GM12872 (cell line): ENCODE data around the gene MAP4K1.

Experiments used
- TF ChIP-seq, protein P1 (sequence below): IDR thresholded peaks from 3 replicates; pipeline ENCODE4 v1.5.1; 2011; ENCODE audit warnings: low read depth, mild to moderate bottlenecking, low read length, moderate library complexity; ENCODE audit not compliant: insufficient read depth

MAP4K1 gene

DNA sequence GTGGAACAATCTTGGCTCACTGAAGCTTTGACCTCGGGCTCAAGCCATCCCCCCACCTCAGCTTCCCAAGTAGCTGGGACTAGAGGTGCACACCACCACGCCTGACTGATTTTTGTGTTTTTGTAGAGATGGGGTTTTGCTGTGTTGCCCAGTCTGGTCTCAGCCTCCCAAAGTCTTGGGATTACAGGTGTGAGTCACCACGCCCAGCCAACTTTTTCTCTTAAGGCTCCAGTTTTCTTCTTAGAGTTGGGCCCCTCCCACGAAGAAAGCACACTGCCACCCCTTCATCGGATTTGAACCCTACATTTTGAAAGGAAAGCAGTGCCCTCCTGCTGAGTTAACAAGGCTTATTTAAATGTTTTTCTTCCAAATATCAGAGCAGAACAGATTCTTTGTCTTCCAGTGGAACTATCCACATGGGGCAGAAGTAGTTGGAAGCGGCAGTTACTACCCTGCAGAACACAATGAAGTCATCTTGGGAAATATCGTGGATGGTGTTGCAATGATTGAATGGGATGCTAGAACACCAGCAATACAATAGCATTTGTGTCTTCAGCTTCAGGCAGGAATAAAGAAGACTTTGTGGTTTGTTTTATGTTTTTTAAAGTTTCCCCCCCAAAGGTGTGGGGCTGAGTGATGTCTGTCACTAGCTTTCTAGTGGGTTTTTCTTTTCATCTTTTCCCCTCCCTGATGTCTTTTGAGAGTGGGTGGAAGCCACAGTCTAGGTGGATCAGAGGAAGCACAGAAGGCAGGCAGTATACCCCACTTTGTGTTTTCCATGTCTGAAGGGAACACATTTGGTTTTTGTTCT, 38.6 kb upstream of the MAP4K1 start:
- TF ChIP-seq, protein P1, sequence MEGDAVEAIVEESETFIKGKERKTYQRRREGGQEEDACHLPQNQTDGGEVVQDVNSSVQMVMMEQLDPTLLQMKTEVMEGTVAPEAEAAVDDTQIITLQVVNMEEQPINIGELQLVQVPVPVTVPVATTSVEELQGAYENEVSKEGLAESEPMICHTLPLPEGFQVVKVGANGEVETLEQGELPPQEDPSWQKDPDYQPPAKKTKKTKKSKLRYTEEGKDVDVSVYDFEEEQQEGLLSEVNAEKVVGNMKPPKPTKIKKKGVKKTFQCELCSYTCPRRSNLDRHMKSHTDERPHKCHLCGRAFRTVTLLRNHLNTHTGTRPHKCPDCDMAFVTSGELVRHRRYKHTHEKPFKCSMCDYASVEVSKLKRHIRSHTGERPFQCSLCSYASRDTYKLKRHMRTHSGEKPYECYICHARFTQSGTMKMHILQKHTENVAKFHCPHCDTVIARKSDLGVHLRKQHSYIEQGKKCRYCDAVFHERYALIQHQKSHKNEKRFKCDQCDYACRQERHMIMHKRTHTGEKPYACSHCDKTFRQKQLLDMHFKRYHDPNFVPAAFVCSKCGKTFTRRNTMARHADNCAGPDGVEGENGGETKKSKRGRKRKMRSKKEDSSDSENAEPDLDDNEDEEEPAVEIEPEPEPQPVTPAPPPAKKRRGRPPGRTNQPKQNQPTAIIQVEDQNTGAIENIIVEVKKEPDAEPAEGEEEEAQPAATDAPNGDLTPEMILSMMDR, result no peak

DNA sequence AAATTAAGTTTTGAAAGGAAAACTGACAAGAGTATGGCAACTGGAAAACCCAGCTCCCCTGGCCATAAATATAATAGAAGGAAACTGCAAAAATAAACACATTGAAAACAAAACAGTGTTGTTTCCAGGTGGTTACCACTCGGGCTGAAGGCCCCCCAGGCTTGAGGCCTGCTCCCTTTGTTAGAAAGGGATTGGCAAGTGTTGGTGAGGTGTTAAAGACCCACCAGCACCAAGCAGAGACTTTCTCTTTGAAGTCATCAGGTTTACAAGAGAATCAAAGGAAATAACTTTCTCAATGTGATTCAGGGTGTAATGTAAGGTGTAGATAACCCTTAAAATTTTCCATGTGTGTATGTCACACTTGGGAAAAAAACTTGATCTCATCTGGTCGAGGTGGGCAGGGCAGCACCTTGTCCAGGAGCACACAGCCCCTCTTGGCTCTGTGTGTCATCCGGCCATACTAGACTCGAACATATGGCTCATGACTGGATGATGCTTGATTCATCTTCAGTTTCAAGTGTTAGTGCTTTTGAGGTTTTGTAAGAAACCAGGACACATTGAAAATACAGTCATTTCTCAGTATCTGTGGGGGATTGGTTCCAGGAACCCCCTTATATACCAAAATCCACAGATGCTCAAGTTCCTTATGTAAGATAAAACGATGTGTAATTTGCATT, 37.5 kb upstream of the MAP4K1 start:
- TF ChIP-seq, protein P1, result no peak

DNA sequence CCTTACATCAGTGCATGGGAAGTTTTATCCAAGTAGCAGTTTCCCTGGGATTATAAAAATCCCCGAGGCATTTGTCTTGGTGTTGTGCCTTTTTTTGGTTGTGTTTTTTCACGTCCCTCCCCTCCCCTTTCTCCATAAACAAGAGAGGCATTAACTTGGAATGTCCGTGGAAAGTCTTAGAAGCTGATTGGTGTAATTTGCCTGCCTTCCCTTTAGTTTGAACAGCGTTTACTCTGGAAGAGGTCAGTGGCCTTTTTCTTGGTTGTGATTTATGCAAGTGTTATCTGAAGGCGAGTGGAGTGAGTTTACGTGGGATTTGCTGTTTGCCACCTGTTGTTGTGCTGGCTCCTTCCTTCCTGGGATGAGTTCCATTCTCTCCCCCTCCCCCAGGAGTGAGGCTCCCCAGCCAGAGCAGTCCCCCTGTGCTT, 36.9 kb upstream of the MAP4K1 start:
- TF ChIP-seq, protein P1, result no peak

DNA sequence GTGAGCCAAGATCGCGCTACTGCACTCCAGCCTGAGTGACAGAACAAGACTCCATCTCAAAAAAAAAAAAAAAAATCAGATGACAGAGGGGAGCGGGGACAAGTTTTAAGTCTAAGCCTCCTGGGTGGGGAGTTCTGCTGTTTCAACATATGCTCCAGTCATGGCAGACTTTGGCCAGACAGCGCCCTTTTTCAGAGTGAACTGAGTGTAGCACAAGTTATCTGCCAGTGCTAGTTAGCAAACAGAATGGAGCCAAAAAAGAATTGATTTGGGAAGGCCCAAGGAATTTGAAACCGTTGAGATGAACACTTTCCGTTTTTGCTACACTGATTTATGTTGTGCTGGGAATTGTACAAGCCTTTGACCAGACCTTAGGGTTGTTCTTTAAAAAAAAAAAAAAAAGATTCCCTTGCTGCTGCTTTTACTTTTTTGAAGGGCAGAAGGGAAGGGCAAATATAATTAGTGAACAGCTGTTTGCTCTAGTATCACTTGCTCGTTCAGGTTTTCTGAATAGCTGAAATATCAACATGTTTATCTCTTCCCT, 35.3 kb upstream of the MAP4K1 start:
- TF ChIP-seq, protein P1, result no peak

DNA sequence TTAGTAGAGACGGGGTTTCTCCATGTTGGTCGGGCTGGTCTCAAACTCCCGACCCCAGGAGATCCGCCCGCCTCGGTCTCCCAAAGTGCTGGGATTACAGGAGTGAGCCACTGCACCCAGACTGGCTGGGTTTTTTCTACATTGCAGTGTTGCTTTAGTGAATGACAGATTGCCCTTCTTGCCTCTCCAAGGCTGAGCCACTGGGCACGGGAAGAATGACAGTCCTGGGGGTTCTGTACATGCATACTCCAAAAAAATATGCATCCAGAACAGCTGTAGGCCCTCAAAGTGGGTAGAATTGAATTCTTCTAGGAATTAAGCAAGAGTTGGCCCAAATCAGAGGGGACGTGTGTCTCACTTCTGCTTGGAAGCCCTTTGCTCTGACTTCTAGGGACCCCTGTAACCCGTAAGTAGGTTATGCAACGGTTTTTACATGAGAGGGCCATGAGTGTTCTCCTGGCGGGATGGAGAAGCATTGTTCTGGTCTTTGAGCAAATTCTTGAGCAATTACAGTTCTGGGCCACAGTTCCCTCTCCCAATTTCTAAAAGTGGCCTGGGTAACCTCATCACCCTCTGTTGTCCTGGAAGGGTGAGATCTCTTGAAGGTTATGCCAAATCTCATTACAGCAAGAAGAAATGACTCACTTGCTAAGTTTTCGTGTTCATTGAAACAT, 33.3 kb upstream of the MAP4K1 start:
- TF ChIP-seq, protein P1, result no peak

DNA sequence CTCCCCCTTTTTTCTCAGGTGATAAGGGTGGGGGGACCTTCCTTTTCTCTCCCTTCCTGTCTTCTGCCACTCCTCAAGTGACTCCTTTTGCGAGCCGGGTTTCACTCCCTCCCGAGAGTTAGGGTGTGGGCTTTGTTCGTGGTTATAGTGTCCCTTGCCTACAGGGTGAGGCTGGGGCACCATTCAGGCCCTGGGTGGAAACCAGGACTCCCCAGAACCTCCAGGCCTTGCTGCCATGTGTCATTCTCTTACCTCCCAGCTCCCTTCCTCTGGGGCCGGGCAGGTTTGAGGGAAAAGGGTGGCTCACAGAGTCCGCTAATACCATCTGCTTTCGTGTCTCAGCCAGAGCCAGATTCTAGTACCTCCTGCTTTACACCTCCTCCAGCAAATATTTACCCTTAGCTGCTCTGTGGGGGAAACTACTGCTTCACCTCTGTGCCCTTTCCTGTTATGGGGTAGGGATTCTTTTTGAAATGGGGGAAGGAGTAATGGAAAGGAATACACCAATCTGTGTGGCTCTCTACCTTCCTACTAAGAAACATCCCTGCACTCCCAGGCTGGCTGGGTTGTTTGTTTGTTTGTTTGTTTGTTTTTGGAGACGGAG, 32.5 kb upstream of the MAP4K1 start:
- TF ChIP-seq, protein P1, result no peak
